GM12873 (cell line): ENCODE results near the gene ZMAT5.

Experiments
- CTCF ChIP-seq: IDR thresholded peaks from 2 replicates; pipeline ENCODE4 v1.5.1; 2012; ENCODE audit warnings: low read depth, mild to moderate bottlenecking, moderate library complexity, low read length, control low read depth; ENCODE audit not compliant: insufficient read depth; ENCODE audit errors: missing control alignments

The ZMAT5 gene

GRCh38 chr22:29695129-29695926 lies 71.5 kb downstream of the ZMAT5 start:
- TF ChIP-seq CTCF: no peak

GRCh38 chr22:29693671-29694070 lies 73.1 kb downstream of the ZMAT5 start:
- no peak for TF ChIP-seq CTCF

GRCh38 chr22:29693161-29693560 lies 73.6 kb downstream of the ZMAT5 start:
- TF ChIP-seq CTCF: no peak

GRCh38 chr22:29692327-29692640 lies 74.5 kb downstream of the ZMAT5 start:
- TF ChIP-seq CTCF: no peak

GRCh38 chr22:29691636-29692326 lies 75.0 kb downstream of the ZMAT5 start:
- no peak for TF ChIP-seq CTCF

- no peak for TF ChIP-seq CTCF
Measured at GRCh38 chr22:29690476-29690875, 76.3 kb downstream of the ZMAT5 start.

- peak; percentile 80 for TF ChIP-seq CTCF
Measured at GRCh38 chr22:29689880-29690213, 77.0 kb downstream of the ZMAT5 start.
